ENCODE measurements around the gene CST3. TPM values are rescaled to one million over a fixed set of nuclear protein-coding genes. Genes with fewer than 3 reads are reported as not detected.

CST3 gene
- total and polyA plus RNA-seq, 5 donors from 2014 or later, result 0.73 to 2.7 (median 1.6) TPM

GRCh38 chr20:23602241-23602640, 35.5 kb downstream of the CST3 start:
- no peak for ATAC-seq (ENCODE audit: low read depth in 2 of 2)
- H3K4me3 Mint-ChIP-seq, result no peak overlapping the region

GRCh38 chr20:23601715-23602114, 36.0 kb downstream of the CST3 start:
- no peaks in the 10 kb centered on the region for H3K4me1 Mint-ChIP-seq

More at GRCh38 chr20:23602241-23602640, 35.5 kb downstream of the CST3 start:
- Histone ChIP-seq H3K4me3 (ENCODE audit: low read depth, low read length) (no peak overlapping the region), H3K27me3 (ENCODE audit: control insufficient read depth, insufficient read depth, low read length) (no peaks in the 10 kb centered on the region), H3K9me3 (ENCODE audit: control insufficient read depth in 2 of 2, low read length in 2 of 2) (no peaks in the 10 kb centered on the region), H3K36me3 (ENCODE audit: control insufficient read depth, insufficient read depth, low read length) (no peaks in the 10 kb centered on the region), H3K4me1 (ENCODE audit: control insufficient read depth, insufficient read depth, low read length, poor library complexity, severe bottlenecking) (no peaks in the 10 kb centered on the region), H3K27ac (ENCODE audit: insufficient read depth, low read length, poor library complexity, severe bottlenecking) (no peak overlapping the region)
- peaks cover 0 to 4% (median 0%) of the 10 kb centered on the region in 7 donors for H3K9me3 Mint-ChIP-seq
- no peaks in the 10 kb centered on the region for H3K36me3 Mint-ChIP-seq
- DNase-seq, result no peak
- no peaks in the 10 kb centered on the region for H3K4me1 Mint-ChIP-seq
- H3K27ac Mint-ChIP-seq, result no peak overlapping the region
- no peaks in the 10 kb centered on the region for H3K27me3 Mint-ChIP-seq

GRCh38 chr20:23598481-23598880, 39.3 kb downstream of the CST3 start:
- Mint-ChIP-seq H3K27me3 (no peaks in the 10 kb centered on the region), H3K27ac (no peak overlapping the region), H3K36me3 (no peaks in the 10 kb centered on the region), H3K4me1 (no peaks in the 10 kb centered on the region), H3K4me3 (no peak overlapping the region), H3K9me3 (peaks cover 0 to 4% (median 0%) of the 10 kb centered on the region in 7 donors)
- Histone ChIP-seq H3K36me3 (ENCODE audit: control insufficient read depth, insufficient read depth, low read length) (no peaks in the 10 kb centered on the region), H3K4me1 (ENCODE audit: control insufficient read depth, insufficient read depth, low read length, poor library complexity, severe bottlenecking) (no peaks in the 10 kb centered on the region), H3K27ac (ENCODE audit: insufficient read depth, low read length, poor library complexity, severe bottlenecking) (no peak overlapping the region), H3K9me3 (ENCODE audit: control insufficient read depth in 2 of 2, low read length in 2 of 2) (no peaks in the 10 kb centered on the region), H3K27me3 (ENCODE audit: control insufficient read depth, insufficient read depth, low read length) (no peaks in the 10 kb centered on the region), H3K4me3 (ENCODE audit: low read depth, low read length) (no peak overlapping the region)
- no peak for DNase-seq
- ATAC-seq (ENCODE audit: low read depth in 2 of 2), result no peak

More at GRCh38 chr20:23601715-23602114, 36.0 kb downstream of the CST3 start:
- H3K36me3 ChIP-seq (ENCODE audit: control insufficient read depth, insufficient read depth, low read length), result no peaks in the 10 kb centered on the region
- Mint-ChIP-seq H3K4me3 (no peak overlapping the region), H3K9me3 (peaks cover 0 to 4% (median 0%) of the 10 kb centered on the region in 7 donors), H3K27ac (no peak overlapping the region), H3K27me3 (no peaks in the 10 kb centered on the region), H3K36me3 (no peaks in the 10 kb centered on the region)
- H3K9me3 ChIP-seq (ENCODE audit: control insufficient read depth in 2 of 2, low read length in 2 of 2), result no peaks in the 10 kb centered on the region
- no peaks in the 10 kb centered on the region for H3K27me3 ChIP-seq (ENCODE audit: control insufficient read depth, insufficient read depth, low read length)
- no peaks in the 10 kb centered on the region for H3K4me1 ChIP-seq (ENCODE audit: control insufficient read depth, insufficient read depth, low read length, poor library complexity, severe bottlenecking)
- no peak overlapping the region for H3K4me3 ChIP-seq (ENCODE audit: low read depth, low read length)
- no peak overlapping the region for H3K27ac ChIP-seq (ENCODE audit: insufficient read depth, low read length, poor library complexity, severe bottlenecking)
- no peak for DNase-seq
- ATAC-seq (ENCODE audit: low read depth in 2 of 2), result no peak

- Mint-ChIP-seq H3K4me1 (no peaks in the 10 kb centered on the region), H3K9me3 (peaks cover 0 to 4% (median 0%) of the 10 kb centered on the region in 7 donors), H3K27ac (no peak overlapping the region), H3K27me3 (no peaks in the 10 kb centered on the region), H3K4me3 (no peak overlapping the region), H3K36me3 (no peaks in the 10 kb centered on the region)
- DNase-seq, result no peak
- H3K4me3 ChIP-seq (ENCODE audit: low read depth, low read length), result no peak overlapping the region
- no peak for ATAC-seq (ENCODE audit: low read depth in 2 of 2)
- H3K27ac ChIP-seq (ENCODE audit: insufficient read depth, low read length, poor library complexity, severe bottlenecking), result no peak overlapping the region
- no peaks in the 10 kb centered on the region for H3K36me3 ChIP-seq (ENCODE audit: control insufficient read depth, insufficient read depth, low read length)
- H3K27me3 ChIP-seq (ENCODE audit: control insufficient read depth, insufficient read depth, low read length), result no peaks in the 10 kb centered on the region
- H3K9me3 ChIP-seq (ENCODE audit: control insufficient read depth in 2 of 2, low read length in 2 of 2), result no peaks in the 10 kb centered on the region
- H3K4me1 ChIP-seq (ENCODE audit: control insufficient read depth, insufficient read depth, low read length, poor library complexity, severe bottlenecking), result no peaks in the 10 kb centered on the region
Measured at GRCh38 chr20:23596579-23597250, 41.0 kb downstream of the CST3 start.

- peaks cover 0 to 4% (median 0%) of the 10 kb centered on the region in 7 donors for H3K9me3 Mint-ChIP-seq
- no peak overlapping the region for H3K27ac Mint-ChIP-seq
- Histone ChIP-seq H3K27ac (ENCODE audit: insufficient read depth, low read length, poor library complexity, severe bottlenecking) (no peak overlapping the region), H3K27me3 (ENCODE audit: control insufficient read depth, insufficient read depth, low read length) (no peaks in the 10 kb centered on the region), H3K4me3 (ENCODE audit: low read depth, low read length) (no peak overlapping the region), H3K36me3 (ENCODE audit: control insufficient read depth, insufficient read depth, low read length) (no peaks in the 10 kb centered on the region), H3K4me1 (ENCODE audit: control insufficient read depth, insufficient read depth, low read length, poor library complexity, severe bottlenecking) (no peaks in the 10 kb centered on the region), H3K9me3 (ENCODE audit: control insufficient read depth in 2 of 2, low read length in 2 of 2) (no peaks in the 10 kb centered on the region)
- no peaks in the 10 kb centered on the region for H3K4me1 Mint-ChIP-seq
- no peak overlapping the region for H3K4me3 Mint-ChIP-seq
- no peaks in the 10 kb centered on the region for H3K27me3 Mint-ChIP-seq
- no peak for ATAC-seq (ENCODE audit: low read depth in 2 of 2)
- no peak for DNase-seq
- no peaks in the 10 kb centered on the region for H3K36me3 Mint-ChIP-seq
Measured at GRCh38 chr20:23595941-23596340, 41.8 kb downstream of the CST3 start.

- Histone ChIP-seq H3K27me3 (ENCODE audit: control insufficient read depth, insufficient read depth, low read length) (no peaks in the 10 kb centered on the region), H3K27ac (ENCODE audit: insufficient read depth, low read length, poor library complexity, severe bottlenecking) (no peak overlapping the region), H3K4me3 (ENCODE audit: low read depth, low read length) (no peak overlapping the region), H3K36me3 (ENCODE audit: control insufficient read depth, insufficient read depth, low read length) (no peaks in the 10 kb centered on the region), H3K9me3 (ENCODE audit: control insufficient read depth in 2 of 2, low read length in 2 of 2) (no peaks in the 10 kb centered on the region), H3K4me1 (ENCODE audit: control insufficient read depth, insufficient read depth, low read length, poor library complexity, severe bottlenecking) (no peaks in the 10 kb centered on the region)
- H3K27me3 Mint-ChIP-seq, result no peaks in the 10 kb centered on the region
- no peaks in the 10 kb centered on the region for H3K36me3 Mint-ChIP-seq
- H3K9me3 Mint-ChIP-seq, result no peaks in the 10 kb centered on the region
- no peaks in the 10 kb centered on the region for H3K4me1 Mint-ChIP-seq
- DNase-seq (no peak), ATAC-seq (ENCODE audit: low read depth in 2 of 2) (no peak)
- H3K4me3 Mint-ChIP-seq, result peak overlapping the region in 1 of 4 donors; percentile 39
- H3K27ac Mint-ChIP-seq, result no peak overlapping the region
Measured at GRCh38 chr20:23588434-23589403, 49.0 kb downstream of the CST3 start.

GRCh38 chr20:23587631-23588030, 50.1 kb downstream of the CST3 start:
- Mint-ChIP-seq H3K27me3 (no peaks in the 10 kb centered on the region), H3K36me3 (no peaks in the 10 kb centered on the region), H3K27ac (no peak overlapping the region), H3K4me1 (no peaks in the 10 kb centered on the region), H3K9me3 (peaks cover 0 to 3% (median 0%) of the 10 kb centered on the region in 7 donors), H3K4me3 (no peak overlapping the region)
- Histone ChIP-seq H3K4me3 (ENCODE audit: low read depth, low read length) (no peak overlapping the region), H3K4me1 (ENCODE audit: control insufficient read depth, insufficient read depth, low read length, poor library complexity, severe bottlenecking) (no peaks in the 10 kb centered on the region), H3K27ac (ENCODE audit: insufficient read depth, low read length, poor library complexity, severe bottlenecking) (no peak overlapping the region), H3K27me3 (ENCODE audit: control insufficient read depth, insufficient read depth, low read length) (no peaks in the 10 kb centered on the region), H3K36me3 (ENCODE audit: control insufficient read depth, insufficient read depth, low read length) (no peaks in the 10 kb centered on the region), H3K9me3 (ENCODE audit: control insufficient read depth in 2 of 2, low read length in 2 of 2) (no peaks in the 10 kb centered on the region)
- no peak for DNase-seq
- no peak for ATAC-seq (ENCODE audit: low read depth in 2 of 2)
